ENCODE data around the gene SLC22A2.

The SLC22A2 gene

DNA sequence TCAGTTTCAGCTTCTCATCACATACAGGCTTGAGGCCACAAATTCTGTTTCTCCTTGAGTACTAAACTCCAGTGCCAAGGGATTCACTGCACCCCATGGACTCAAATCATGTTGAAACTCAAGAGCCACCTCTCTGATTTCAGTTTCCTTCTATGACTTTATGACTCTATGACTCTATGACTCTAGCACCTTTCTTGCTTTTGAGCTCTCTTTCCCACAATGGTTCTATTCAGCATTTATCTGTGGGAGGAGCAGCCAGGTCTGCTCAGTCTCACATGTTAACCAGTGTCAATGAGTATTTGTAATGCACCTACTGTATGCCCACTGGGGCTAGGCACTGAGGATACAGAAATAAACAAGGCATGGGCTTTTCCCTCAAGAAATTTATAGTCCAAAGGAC, 14.6 kb upstream of the SLC22A2 start:
- no peak for FAIRE-seq

DNA sequence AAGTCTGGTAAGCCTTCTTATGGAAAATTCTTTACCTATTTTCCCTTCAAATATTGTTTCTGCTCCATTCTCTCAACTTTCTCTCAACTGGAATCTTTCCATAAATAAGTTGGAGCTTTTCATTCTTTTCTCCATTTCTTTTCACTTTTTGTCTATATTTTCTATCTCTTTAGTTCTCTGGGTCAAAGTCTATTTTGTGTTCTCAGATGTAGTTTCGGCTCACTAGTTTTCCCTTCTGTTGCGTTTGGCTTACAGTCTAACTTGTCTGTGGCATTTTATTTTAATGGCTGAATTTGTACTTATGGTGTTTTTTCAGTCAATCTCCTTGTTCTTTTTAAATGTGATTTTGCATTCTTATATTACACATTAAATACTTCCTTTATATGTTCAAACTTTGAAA, 14.1 kb upstream of the SLC22A2 start:
- no peak for FAIRE-seq

DNA sequence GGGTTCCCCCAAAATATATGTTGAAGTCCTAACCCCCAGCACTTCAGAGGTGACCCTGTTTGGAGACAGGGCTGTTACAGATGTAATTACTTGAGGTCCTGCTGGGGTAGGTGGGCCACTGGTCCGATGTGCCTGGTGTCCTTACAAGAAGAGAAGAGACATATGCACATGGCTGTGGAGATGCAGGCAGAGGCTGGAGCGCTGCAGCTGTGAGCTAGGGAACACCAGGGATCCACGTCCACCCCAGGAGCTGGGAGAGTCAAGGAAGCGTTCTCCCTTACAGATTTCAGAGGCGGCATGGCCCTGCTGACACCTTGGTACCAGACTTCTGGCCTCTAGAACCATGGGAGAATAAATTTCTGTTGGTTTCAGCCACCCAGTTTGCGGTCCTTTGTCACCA, 11.7 kb upstream of the SLC22A2 start:
- FAIRE-seq, result no peak

DNA sequence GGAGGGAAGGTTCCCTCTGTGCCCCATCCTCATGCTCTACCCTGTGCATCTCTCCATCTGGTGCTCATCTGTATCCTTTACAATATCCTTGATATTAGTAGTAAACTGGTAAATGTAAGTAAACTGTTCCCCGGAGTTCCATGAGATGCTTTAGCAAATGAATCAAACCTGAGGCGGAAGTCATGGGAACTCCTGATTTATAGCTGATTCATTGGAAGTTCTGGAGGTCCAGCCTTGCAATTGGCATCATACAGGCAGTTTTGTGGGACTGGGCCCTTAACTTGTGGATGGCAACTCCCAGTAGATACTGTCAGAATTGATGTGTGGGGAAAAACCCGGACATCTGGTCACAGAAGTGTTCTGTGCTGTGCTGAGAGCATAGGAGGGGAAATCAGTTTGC, 11.2 kb upstream of the SLC22A2 start:
- FAIRE-seq, result no peak

DNA sequence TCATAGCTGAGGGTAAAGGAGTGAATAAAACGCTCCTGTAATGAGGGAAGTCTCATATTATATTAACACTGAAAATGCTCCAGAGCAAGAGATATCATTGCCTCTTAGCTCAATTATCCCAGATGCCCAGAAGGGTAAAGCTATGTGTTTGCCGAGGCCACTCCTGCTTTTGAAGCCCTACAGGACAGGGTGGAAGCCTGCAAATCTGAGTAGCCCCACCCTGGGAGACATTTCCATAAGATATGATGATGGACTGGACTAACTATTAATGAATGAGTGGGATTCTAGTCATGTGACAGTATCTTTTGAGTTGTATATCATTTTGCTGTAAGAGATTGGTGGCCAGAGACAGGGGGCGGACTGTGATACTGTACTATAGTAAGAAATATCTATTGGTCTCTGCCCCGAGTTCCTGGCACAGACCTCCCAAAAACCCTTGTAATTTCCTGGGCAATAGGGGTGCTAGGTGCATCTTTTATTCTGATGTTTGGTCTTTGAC, 10.5 kb upstream of the SLC22A2 start:
- no peak for FAIRE-seq

DNA sequence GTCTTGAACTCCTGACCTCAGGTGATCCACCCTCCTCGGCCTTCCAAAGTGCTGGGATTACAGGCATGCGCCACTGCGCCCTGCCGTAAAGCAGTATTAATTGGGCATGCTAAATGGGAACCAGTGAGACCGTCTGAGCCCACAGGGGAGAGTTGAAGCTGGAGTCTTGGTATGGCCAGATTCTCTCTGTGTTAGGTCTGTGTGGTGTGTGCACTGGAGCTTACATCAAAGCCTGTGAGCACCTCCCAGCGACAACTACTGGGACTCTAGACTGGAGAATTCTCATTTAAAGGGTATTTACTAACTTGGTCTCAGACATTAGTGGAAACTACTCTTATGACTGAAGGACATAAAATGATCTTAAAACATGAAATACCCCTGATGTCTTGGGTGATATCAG, 8.5 kb upstream of the SLC22A2 start:
- no peak for FAIRE-seq

DNA sequence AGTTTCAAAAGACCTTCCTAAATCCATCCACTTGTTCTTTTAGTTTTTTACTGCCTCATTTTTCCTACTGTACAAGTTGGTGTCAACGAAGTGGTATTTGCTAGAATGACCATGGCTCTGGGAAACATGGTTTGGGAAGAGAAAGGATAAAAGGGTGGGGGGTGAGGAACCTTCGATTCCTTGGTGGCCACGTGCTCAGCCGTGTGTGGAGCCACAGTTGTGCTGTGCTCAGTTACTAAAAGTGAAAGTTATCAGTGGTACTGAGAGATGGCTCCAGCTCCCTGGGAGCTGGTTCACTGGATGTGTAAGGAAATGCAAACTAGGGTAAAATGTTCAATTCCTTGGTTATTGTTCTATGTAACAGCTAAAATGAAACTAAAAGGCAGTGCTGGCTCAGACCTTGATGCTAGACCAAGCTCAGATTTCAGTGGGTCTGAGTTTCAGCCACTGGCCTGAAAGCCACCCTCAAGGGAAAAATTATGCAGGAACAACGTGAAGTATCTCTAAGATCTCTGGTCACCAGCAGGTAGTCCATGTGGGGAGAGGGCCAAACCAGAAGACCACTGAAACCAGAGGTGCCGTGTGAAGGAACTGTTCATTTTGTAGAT, 7.4 kb upstream of the SLC22A2 start:
- FAIRE-seq, result no peak

DNA sequence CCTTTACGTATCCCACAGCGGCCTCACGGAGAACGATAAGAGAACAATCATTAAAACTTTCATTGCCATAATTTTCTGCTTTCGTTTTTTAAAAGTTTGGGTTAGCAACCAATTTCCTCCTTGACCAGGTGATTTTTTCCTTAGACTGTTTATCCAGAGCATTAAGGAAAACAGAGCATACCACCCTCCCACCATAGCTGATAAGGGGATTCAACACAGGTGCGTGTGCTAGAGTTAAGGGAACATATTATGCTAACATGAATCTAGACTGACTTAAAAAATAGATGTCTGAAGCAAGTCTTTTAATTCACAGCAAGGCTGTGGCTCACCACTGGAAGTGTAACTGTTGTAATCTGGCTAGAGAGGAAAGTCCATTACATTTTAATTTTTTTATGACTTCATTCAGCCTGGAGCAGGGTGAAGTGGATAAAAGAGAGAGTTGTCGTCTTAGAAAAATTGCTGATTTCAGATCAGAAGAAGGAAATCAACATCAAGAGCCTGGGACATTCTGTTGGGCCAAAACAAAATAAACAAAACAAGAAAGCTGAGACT, 5.5 kb upstream of the SLC22A2 start:
- no peak for FAIRE-seq

DNA sequence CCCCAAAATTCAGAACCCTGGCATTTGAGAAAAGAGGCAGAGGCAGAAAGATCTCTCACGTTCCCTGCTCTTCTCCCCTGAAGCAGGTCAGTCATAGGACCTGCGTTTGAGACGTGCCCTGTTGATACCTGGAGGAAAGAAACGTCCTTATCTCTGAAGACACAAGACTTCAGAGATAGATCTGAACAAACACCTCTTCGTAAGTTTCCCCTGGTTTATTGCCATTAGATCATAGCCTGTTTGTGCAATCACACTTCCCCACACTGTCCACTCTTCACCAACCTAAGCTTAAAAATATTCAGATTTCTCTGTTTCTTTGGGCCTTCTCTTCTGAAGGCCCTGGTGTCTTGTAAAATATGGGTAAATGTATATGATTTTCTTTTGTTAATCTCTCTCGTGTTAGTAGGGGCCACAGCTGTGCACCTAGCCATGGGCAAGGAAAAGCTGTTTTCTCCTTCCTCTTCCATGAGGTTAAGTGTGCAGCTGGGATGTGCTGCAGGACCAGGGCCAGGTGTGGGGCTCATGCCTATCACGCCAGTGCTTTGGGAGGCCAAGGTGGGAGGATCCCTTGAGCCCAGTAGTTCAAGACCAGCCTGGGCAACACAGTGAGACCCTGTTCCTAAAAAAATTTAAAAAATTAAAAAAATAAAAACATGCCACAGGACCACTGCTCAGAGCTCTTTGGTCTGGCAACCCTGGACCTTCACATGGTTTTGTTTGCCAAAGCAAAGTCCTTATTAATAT, 4.7 kb upstream of the SLC22A2 start:
- no peak for FAIRE-seq

DNA sequence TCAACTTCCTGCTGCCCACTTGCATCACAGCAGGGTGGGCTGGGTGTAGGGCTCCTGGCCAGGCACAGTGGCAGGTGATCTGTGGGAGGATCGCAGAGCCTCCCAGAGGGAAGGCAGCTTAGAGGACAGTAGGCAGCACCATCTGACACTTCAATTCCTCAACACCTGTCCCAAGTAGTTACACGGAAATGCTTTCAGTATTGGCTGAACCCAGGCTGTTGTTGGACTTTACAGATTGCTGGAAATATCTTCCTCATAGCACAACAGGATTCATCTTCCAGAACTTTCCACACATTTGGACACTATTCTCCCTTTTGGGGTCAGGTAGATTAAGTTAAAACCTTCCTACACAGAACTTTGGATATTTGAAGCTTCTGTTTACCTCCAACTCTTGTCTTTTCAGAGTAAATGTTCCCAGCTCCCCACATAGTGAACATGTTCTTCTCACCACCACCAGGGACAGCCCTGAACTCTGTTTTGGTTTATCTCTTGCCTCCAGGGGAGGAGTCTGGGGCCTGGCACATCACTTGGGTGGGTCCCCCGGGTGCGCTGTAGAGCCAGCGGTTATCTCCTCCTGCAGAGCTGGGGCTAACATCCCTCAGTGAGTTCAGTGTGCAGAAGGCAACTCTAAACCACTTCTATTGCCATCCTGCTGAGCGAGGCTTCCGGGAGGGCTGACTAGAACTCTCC, 3.5 kb upstream of the SLC22A2 start:
- no peak for FAIRE-seq

DNA sequence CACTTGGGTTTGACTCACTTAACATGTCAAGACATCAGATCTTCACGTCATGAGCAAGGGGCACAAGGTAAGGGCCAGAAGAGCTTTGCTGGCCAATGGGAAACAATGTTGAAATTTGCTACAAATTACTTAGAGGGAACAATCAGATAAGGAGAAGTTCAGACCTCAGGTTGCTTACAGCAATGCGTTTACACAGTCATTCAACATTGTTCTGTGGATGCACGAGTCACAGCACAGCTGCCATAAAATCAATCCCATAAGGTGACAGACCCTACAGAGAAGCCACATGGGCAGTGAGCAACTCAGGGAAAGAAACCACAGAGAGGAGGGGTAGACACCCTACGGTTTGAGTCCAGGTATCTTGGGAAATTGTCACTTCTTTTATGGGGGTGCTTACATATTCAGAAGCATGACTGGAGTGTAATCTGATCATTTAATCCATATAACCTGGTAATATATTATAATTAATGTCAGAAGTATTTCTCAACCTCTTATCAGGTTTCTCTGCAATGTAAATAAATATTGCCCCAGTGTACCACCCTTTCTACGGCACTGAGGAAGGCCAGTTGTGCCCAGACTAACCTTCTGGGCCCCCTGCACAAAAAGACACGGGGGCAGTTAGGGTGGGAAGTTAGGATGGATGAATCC, 2.3 kb upstream of the SLC22A2 start:
- no peak for FAIRE-seq

DNA sequence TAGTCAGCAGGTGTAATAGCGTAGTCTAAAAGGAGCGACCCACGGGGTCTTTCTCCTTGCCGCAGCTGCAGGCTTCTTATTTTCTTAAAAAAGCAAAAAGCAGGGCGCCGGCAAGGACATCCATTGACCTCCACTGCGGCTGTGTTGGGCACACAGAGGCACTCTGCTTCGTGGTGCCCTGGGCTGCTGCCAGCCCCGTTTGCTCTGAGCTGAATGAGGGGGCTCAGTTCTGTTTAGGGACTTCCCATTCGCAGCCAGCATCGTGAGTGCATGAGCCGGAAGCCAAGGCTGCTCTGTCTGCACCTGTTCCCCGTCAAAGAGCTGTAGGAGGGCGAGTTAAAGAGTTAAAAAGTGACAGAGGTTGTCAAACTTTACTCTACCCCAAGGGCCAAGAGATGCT, 1.7 kb upstream of the SLC22A2 start:
- no peak for FAIRE-seq

DNA sequence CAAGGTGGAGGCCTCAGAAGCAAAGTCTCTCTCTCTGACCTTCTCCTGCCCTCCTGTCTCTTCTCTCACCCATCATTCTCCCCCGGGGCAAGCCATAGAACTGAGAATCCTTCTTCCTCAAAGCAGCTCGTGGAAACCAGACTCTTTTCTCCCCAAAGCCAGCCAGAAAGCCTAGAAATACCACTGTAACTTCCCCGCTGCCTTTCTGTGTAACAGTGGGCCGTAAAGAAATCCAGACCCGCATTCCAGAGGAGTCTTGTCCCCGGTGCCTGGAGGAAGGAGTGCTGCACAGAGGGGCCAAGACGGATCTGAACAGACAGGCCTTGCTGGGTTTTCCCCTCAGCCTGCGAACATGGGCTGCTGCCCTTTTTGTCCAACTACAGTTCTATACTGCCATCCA, 977 bp upstream of the SLC22A2 start:
- no peak for FAIRE-seq

DNA sequence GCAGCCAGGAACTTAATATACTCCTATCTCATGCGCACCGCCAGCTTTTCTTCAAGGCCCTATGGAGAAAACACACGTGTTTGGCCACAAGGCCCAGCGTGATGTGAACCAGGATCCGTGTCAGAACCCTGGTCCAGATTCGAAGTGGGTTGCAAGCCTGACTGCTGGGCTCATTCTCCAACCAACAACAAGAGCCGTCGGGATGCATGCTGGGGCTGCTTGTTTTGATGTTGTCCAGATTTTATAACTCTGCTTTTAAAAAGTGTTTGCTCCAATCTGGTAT, 463 bp upstream of the SLC22A2 start:
- no peak for FAIRE-seq

DNA sequence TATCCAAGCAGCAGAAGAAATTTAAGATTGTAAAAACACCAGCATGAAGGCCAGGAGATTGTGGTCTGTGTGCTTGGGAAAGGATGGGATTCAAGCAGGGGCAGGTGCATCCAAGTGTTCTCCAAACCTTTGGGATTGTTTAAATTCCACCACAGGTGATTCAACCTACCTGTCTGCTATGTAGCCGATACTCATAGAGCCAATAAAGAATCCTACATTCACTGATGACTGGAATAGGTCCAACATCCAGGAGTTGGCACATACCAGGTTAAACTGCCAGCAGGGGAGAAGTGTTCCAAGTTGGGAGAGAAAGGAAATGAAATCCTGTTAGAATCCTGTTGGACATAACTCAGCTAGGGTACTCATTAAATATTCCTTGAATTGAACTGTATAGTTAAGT, 2.2 kb downstream of the SLC22A2 start:
- FAIRE-seq, result no peak

DNA sequence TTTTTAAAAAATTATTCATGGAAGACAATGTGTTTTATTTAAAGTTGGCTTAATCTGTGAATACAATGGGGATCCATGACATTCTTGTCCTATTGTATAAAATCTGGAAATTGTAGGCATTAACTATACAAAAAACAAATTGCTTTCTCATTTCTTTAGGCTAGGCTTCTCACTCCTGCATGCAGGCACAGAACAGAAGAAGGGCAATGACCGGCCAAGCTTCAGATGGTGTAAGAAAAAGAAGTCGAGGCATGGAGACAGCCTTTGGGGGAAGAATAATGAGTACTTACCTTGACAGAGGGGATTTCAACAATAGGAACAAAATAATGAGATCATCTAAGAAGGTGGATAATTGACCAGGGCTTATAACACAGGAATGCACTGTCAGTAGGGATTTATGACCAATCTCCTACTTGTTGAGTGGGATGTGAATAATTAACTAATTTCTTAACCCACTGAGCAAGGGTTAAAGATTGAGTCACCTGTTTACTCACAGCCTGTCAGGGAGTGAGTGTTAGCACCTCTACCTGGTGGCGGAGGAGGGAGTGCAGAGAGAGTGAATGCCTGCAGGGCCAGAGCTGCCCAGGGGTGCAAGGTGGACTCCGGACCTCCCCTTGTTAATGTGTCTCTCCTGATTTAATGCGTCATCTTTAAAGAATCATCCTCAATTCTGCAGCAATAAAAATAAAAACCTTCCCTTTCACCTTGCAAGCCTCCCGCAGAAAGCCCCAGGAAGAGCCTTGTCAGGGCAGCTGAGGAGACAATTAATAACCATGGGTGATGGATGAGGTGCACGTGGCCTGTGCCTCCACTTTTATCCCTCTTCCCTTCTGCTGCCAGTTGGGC, 3.9 kb downstream of the SLC22A2 start:
- FAIRE-seq, result no peak

DNA sequence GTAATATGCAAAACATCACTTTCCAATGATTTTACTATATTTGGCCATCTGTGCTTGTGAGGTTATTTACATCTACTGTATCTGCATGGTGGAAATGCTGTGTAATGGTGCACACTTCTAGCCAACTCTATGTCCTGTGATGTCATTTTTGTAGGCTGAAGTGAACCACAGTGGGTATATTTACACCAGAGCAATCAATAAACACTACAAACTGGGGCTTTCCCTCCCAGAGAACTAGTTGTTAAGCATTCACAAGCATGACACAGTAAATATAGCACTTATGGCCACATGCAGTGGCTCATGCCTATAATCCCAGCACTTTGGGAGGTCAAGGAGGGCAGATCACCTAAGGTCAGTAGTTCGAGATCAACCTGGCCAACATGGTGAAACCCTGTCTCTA, 4.9 kb downstream of the SLC22A2 start:
- no peak for FAIRE-seq

DNA sequence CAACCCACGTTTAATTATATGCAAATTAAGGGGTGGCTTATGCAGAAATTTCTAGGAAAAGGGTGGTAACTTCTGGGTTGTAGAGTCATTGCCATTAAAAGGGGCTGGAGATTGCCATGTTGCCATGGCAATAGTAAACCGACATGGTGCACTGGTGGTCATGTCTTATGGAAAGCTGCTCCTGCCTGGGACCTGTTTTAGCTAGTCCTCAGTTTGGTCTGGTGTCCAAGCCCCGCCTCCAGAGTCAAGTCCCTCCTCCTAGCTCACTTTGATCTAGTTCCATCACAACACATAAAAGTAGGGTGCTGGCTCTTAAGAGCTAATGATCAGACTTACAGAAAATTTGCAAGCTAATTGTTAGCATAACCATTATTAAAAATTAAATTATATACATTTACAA, 5.3 kb downstream of the SLC22A2 start:
- no peak for FAIRE-seq

DNA sequence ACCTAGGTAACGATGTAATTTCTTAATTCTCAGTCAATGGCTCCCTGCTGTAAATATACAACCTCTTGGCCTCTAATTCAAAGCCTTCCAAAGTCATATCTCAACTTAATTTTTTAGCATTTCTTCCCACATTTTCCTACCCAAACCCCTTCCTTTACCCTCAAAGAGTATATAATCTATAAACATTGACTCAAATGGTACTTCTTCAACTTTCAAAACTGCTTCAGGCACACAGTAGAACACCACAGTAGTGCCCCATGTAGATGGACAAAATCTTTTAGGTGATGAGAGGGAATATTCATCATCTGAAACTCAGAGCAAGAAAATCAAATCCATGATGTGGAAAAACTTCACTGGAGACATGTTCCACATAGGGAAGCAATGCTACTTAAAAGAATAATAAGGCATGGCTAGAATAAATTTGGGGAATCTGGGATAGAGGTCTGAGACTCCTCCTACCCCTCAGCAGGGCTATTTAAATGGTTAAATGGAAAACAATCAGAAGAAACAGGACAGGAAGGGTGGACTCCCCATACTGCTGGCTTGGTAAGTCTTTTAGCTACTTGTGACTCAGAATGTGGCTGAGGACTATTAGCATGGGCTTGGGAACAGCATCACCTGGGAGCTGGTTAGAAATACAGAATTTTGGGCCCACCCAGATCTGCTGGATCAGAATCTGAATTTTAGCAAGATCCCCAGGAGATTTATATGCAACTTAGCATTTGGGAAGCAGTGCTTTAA, 6.4 kb downstream of the SLC22A2 start:
- no peak for FAIRE-seq

DNA sequence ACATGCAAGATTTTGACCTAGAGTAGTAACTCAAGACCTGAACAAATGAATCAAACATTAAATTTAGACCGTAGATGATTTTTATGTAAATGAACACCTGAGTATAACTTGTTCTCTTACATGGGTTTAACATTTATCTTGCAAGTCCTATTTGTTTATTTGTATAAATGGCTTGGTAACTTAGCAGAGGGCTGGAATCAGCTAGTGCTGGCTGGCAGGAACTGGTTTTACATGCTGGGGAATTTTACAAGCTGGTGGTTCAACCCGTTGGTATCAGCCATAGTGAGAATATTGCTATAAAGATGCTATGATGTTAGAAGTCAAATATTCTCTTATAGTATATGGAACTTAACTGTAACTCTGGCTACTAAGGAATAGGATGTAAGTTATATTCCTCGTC, 8.9 kb downstream of the SLC22A2 start:
- FAIRE-seq, result no peak

DNA sequence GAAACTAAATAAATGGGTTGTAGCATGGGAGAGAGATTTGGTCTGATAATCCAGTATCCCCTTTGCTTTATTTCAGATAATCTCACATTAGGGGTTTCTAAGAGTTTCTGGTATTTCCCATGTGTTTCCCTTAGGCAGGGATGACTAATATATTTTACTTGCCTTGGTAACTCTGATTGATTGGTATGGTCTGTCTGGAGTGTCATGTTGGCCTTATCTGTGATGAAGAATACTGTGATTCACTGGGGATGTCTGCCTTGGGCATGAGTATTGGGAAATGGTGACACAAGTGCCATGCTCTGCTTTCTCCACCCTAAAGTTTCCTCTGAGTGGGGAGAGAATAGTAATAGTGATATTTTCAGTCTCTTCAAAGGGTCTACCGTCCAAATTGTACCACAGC, 10.1 kb downstream of the SLC22A2 start:
- no peak for FAIRE-seq

DNA sequence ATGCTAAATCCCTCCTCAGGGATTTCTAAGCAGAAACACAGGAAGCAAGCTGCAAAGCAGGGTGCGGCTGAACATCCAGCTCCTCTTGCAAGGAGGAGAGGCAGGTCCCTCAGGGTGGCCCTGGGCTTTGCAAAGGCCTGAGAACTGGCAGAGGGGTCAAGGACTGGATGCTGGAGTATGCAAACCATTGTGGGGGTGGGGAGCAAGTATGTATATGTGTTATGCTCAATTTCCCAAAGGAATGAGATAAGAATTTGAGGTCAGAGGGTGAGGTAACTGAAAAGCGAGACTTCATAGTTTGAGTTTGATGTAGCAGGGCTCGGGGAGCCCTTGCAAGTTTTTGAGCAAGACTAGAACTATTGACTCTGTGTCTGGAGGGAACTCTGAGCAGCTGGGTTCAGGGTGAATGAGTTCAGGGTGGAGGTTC, 11.2 kb downstream of the SLC22A2 start:
- no peak for FAIRE-seq

All from colon (tissue), 2 donors.